IPS DF 4.7 (cell line): Measurements from ENCODE around the gene DAZAP1.
"Not testable (repeated sequence)": the region's sequence is repeated elsewhere in the genome, so short reads cannot be mapped to it uniquely, and the experiment has no call there.

Experiments used
- DNase-seq: peaks from one replicate; pipeline ENCODE4 v3.0.0-alpha.2; 2013; ENCODE audit warnings: low spot score; ENCODE audit errors: extremely low read depth

Gene DAZAP1

DNA sequence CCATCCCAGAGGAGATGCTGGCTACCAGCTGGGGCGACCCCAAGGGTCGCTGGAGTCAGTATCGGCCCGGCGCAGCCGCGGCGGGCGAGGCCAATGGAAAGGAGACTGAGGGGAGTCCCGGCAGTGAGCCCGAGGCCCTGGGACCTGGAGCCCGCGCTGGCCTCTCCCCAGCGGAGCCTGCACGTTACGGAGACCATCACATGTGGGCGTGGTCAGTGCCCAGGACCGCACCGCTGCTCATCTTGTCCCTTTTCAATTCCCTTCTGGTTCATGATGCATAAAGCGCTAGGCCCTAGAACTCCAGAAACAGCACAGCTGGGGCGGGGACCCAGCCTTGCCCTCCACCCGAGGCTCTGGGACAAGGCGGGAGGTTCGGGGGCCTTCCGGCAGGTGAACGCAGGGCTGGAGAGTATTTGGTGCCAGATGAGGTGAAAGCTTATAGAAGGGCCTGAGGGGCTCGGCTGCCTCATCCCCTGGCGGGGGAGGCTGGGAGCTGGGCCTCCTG is 63.7 kb downstream of the DAZAP1 start:
- DNase-seq: no peak

DNA sequence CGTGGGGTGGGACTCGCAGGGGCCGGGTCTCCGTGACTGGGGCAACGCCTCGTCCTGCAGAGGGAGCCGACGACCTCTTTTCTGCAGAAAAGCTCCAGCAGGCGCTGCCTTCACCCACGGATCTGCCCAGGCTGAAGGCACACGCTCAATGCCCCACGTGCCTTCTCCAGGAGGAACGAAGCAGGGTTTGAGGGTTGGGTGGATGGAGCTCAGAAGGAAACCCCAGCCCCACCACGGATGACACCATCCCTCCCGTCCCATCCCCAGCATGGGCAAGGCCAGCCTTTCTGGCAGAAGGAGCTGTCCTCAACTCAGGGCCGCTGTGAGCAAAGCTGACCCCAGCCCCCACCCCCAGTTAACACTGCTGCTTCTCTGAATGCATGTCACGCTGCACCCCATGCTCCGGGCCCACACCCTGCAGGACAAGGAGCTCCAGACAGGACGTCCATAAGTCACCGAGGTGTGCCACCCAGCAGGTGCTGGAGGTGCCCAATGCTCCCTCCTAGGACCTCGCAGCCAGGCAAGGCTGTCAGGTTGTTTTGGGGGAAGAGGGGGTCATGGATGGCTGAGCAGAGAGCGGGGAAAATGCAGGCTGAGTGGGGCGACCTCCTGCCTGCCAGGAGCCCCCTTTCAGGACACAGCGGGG is 64.3 kb downstream of the DAZAP1 start:
- DNase-seq: no peak

DNA sequence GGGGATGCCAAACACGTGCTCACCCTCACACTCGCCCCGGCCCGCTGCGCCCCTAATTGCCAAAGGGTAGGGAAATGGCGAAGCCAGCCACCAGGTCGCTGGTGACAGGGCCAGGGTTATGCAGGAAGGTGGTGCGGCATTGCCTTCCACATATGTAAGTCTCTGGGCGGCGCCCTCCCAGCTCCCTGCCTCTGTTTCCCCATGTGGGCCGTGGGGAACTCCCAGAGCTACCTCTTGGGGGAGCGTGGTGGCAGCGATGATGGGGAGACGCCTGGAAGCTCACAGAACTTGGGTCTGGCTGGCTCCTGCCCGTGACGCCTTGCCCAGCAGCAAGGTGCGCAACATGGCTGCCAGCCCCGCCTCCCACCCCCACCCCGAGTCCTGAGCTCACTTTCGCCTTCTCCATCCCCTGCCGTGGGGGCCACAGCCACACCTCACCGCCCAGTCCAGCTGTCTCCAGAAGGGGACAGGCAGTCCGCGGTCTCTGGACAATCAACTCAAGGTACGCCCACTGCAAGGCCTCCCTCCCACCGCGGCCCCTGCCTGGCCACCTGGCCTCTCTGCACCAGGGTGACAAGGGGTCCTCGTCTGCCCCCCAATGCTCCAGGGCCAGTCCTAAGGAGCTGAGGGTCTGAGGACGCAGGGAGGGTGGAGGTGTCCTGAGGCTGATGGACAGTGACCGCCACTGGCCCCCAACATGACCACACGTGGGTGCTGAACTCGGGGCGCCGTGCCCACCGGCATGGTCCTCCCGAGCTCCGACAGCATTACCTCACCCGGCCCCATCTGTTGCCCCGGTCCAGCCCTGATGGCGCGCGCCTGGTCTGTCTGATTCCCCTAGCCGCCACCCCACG is 65.1 kb downstream of the DAZAP1 start:
- DNase-seq: no peak

DNA sequence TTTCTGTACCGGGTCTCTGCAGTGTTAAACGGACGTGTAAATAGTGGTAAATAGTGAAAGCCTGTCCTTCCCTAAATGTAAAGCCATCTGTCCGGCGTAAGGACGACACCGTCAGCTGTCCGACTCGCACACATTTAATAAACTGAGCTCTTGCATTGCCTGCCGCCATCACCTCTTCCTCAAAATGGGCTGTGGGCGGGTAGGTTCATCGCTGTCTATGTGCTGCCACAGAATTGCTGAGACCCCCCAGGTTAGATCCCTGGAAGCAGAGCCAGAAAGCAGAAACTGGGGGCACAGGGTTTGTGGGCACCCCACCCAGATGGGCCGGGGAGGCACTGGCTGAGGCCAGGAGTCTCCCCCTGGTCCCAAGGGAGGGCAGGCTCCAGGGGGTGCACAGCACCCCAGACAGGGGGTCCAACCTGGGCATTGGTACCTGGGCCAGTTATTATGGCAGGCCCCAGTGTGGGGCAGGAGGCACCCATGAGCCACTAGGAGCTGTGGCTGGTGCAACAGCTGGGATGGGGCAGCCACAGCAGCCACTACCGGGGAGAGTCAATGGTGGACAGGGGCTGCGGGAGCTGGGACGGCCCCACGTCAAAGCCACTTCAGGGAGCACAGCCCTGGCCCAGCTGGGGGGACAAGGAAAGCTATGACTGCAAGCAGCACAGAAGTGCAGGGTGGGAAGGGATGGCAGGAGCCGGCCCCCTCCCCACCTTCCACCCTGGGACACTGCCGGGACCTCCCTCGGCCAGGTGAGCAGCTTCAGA is 65.9 kb downstream of the DAZAP1 start:
- DNase-seq: no peak

DNA sequence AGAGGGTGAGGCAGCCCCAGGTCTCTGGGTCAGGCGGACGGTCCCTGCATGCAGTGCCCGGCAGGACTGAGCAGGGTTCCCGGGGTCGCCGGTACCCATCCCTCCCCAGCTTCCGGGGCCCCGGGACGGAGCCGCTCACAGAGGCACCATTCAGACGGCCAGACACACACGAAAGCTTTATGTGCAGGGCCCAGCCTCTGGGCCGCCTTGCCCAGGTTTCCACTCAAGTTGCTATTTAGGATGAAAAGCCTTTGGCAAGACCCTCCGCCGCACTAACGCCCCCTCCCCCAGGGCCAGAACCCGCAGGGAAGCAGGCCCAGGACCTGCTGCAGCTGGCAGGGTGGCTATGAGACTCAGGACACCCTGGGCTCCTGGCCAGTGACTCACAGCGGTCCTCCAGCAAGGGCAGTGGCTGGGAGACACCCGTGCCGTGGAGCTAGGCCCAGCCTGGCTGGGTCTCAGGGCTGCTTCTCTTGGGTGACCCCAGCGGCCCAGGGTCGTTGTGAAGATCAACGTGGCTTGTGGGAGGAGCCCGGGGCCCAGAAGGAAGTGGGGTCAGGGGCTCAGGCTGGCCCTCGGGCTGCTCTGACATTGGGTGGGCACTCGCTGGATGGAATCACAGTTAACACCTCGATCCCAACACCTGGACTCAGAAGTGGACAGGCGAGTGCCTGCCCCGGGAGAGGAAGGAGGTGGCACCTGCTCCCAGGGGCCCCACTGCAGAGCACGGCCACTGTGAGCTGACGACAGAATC is 66.8 kb downstream of the DAZAP1 start:
- DNase-seq: no peak

DNA sequence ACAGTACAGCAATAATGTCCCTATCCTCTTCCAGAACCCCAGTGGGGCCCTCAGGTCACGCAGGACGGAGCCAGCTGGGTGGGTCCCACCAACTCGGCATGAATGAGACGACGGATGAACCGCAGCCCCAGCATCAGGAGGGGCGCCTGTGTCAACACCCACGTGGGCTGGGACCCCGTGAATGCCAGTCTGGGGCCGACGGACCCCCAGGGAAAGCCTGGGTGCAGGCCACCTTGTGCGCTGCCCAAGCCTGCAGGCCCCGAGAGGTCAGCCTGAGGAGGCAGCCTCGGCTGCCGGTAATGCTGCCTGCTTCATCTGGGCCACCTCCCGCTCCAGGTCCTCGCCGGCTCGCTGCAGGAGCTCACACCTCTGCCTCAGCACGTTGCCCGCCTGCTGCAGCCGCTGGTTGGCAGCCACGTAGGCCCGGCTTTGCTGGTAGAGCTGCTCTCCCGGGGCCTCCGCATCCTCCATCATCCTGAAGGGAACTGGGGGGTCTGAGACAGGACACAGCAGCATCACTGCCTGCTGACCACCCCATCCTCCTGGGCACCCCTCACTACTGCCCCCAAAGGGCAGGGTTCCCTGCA is 67.5 kb downstream of the DAZAP1 start:
- DNase-seq: no peak

DNA sequence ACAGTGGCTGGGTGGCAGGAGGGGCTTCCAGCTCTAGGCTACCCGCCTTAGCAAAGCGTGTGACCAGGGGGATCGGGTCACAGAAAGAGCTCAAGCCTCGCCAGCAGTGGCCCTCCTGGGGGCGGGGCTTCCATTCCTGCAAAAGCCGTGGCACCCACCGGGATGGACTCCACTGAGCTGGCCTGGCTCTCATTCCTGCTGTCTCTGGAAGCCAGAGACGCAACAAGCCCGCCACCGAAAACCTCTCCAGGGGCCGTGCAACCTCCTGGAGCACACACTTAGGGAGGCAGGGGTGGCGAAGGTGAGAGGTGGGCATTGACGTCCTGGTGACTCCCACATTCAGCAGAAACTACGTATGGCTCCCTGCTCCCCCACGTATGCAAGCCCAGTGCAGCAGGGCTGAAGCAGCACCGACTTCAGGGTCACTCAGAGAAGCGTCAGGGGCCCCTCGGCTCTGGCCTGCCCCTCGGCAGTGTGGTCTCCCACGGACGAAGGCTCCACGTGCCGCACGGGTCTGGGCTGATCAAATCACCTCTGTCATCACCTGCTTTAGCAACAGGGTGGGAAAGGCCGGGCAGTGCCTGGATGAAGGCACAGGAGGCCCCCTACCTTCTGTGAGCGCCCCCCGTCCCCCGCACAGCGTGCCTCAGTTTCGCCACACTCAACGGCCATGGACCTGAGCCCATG is 68.5 kb downstream of the DAZAP1 start:
- DNase-seq: no peak

DNA sequence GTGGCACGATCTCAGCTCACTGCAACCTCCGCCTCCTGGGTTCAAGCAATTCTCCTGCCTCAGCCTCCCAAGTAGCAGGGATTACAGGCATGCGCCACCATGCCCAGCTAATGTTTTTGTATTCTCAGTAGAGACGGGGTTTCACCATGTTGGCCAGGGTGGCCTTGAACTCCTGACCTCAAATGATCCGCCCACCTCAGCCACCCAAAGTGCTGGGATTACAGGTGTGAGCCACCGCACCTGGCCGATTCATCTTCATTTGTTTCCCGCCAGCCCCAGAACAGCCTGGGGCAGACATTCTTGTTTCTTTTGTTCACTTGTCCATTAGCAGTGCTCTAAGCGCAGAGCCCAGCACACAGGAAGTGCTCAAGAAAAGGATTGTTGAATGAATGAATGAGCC is 69.7 kb downstream of the DAZAP1 start:
- not testable (repeated sequence) for DNase-seq

DNA sequence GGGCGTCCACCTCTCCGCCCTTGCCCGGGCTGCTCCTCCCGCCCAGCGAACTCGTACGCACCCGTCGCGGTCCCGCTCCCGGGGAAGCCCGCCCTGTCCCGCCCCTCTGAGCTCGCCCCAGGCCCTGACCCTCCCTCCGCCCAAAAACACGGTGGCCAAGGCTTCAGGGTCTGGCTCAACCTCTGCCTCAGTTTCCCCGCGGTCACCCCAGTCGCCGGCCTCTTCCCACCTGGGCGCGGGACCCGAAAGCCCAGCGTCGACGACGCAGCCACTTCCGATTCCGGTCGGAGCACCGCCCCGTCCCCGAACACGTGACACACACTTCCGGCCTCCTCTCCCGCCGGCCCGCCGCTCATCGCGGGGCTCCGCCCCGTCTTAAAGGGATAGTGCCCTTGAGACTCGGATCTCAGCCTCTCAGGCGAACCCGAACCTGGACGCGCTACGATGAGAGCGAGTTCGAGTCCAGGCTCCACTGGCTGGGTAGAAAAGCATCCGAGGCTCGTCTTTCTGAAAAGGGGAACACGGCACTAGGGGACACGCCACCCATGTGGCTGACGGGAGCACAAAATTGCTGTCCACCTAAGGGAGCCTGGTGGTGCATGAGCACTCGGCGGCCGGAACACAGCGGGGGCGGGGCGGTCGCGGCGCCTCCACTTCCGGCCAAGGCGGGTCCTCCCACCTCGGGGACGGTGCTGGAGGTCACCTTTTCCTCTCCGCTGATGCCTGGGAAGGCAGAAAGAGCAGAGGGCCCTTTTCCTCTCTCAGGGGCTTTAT is 71.7 kb downstream of the DAZAP1 start, which contains the start of gene C19orf25:
Gene C19orf25 (minus strand): TSS at position 282 of the 774 bp plus-strand sequence. CDS start 312 bp downstream, outside the sequence.
- no peak for DNase-seq

DNA sequence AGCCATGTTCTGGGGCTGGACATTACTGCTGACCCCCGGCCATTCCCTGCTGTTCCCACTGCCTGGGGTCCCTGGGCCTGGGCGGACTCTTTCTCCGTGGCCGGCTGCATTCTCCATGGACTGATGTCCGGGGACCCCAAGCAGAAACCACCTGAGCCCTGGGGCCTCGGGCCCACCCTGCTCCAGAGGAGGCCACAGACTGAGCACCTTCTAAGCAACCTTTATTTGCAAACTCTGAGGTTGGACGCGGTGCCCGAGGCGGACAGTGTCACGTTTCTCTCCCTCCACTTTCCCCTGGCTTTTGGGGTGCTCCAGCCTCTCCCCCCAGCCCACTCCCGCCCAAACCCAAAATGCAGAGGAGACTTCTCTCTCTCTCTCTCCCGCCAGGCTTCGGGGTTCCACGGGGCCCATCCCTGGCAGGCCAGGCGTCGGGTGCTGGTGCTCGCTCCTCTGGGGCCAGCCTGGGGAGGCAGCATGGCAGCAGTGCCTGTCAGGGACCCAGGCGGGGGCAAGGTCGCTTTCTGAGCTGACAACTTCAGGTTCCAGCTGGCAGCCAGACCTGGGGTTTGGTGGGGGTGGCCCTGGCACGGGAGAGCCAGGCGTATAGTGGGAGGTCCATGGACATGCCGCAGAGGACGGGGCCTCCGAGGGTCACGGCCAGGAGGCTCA is 74.0 kb downstream of the DAZAP1 start:
- no peak for DNase-seq

DNA sequence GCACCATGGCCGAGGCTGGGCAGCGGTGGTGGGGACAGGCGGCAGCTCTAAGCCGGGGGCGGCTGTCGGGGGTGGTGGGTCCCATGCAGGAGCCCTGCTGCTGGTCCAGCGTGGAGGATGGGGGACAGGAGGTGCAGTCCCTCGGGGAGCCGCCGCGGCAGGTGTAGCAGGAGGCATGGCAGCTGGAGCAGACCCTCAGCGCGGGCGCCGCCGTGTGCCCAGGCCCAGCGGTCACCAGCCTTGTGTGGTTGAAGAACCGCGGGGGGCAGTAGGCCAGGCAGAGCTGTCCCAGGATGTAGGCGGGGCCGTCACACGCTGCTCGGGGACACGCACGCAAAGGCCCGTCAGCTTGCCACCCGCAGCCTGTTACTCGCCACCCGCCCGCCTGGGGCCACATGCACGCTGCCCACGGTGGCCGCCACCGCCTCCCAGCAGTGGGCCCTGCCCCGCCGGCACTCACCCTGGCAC is 74.5 kb downstream of the DAZAP1 start:
- DNase-seq: no peak

DNA sequence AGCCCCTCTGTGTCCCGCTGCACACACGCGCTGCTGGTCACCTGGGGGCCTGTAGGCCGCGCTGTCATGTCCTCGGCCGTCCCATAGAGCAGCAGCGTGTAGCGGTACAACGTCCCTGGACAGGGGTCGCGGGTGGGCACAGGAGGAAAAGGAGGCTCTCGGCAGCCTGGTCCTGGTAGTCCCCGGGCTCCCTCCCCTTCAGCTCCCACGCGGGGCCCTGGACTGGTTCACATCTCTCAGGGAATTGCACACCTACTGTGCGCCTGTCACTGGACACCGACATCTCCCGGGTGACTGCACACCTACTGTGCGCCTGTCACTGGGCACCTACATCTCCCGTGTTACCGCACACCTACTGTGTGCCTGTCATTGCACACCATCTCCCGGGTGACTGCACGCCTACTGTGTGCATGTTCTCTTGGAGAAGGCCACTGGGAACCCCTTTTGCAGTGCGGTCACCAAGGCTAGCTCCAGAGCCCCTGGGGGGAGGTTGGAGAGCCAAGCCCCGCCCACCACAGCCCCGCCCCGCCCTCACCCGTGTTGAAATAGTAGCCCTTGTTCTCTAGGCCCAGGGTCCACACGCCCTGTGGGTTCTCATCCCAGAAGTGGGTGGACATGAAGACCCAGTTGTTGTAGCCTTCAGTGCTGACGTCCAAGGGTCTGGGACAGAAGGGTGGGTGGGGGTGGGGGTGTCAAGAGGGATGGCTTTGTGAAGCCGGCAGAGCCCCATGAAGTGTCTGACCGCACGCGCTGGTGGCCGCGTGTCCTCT is 75.2 kb downstream of the DAZAP1 start:
- DNase-seq: no peak

DNA sequence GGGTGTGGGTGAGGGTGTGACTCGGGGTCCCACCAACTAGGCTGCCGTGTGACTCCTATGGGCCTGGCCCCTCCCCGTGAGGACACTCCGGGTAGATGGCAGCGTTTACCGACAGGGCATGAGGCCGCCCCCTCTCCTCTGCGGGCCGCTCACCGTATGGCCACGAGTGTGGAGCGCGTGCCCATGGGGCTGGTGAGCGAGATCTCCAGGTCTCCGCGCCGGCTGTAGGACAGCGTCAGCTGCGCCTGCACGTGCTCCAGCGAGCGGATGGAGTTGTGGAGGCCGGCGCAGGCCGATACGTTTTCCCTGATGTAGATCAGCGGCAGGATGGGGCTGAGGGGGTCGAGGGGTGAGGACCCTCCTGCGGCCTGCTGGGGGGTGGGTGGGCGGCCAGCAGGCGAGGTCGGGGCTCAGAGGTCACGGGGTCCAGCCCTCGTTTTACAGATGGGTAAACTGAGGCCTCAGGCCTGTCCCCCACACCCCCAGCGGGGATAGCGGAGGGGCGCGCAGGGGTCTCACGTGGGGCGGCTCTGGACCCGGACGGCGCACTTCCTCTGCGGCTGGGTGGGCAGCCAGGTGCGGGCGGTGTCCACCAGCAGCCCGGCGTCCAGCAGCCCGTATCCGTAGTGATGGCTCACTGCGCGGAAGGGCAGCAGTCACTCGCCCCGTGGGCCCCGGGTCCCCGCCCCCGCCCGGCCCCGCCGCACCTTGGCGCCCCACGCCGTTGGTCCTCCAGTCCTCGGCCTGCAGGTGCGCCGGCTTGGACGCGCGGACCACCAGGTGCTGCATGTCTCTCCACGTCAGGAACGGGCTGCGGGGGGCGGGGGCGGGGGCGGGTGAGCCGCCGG is 76.0 kb downstream of the DAZAP1 start:
- no peak for DNase-seq

DNA sequence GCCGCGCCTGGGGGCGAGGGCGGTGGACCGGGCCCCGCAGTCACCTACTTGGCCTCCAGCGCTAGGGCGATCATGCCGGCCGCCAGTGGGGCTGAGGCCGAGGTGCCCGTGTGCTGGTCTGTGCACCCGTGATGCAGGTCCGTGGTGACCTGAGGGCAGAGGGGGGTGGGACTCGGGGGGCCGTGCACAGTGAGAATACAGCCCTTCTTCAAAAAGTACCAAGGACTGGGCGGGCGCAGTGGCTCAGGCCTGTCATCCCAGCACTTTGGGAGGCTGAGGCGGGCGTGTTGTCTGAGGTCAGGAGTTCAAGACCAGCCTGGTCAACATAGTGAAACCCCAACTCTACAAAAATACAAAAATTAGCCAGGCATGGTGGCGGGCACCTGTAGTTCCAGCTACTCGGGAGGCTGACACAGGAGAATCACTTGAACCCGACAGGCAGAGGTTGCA is 76.6 kb downstream of the DAZAP1 start:
- no peak for DNase-seq
